ENCODE results near the gene RYR1. TPM values are rescaled to one million over a fixed set of nuclear protein-coding genes. Genes with fewer than 3 reads are reported as not detected.
"Not testable (repeated sequence)": the region's sequence is repeated elsewhere in the genome, so short reads cannot be mapped to it uniquely, and the experiment has no call there.

RYR1 gene
- total and polyA plus RNA-seq, 8 donors, result 1.5 to 5.8 (median 3.6) TPM

GRCh38 chr19:38466050-38466449, 32.6 kb downstream of the RYR1 start:
- DNase-seq (no peak), ATAC-seq (no peak)
- no peaks in the 10 kb centered on the region for H3K36me3 ChIP-seq
- H3K4me3 ChIP-seq, result no peak overlapping the region
- H3K9me3 ChIP-seq, result peaks cover 0 to 3% of the 10 kb centered on the region in 2 donors
- TF ChIP-seq CTCF (IDR thresholded peaks at IDR 0.05), result no peak
- intact Hi-C loops (cut with DNase I), result no loop called here
- H3K4me1 ChIP-seq, result no peaks in the 10 kb centered on the region
- H3K27ac ChIP-seq, result no peak overlapping the region
- peaks cover 0 to 45% of the 10 kb centered on the region in 2 donors for H3K27me3 ChIP-seq

GRCh38 chr19:38467541-38468525, 34.3 kb downstream of the RYR1 start:
- intact Hi-C loops (cut with DNase I), result no loop called here

GRCh38 chr19:38469151-38469550, 35.7 kb downstream of the RYR1 start:
- no peak for ATAC-seq
- Histone ChIP-seq H3K27me3 (peaks cover 0 to 49% of the 10 kb centered on the region in 2 donors), H3K36me3 (no peaks in the 10 kb centered on the region), H3K27ac (no peak overlapping the region), H3K4me1 (no peaks in the 10 kb centered on the region), H3K4me3 (no peak overlapping the region), H3K9me3 (peaks cover 0 to 3% of the 10 kb centered on the region in 2 donors)
- intact Hi-C loops (cut with DNase I), result no loop called here
- no peak for TF ChIP-seq CTCF (IDR thresholded peaks at IDR 0.05)
- DNase-seq, result no peak

More at GRCh38 chr19:38467541-38468525, 34.3 kb downstream of the RYR1 start:
- H3K27me3 ChIP-seq, result peaks cover 0 to 50% of the 10 kb centered on the region in 2 donors
- no peak overlapping the region for H3K27ac ChIP-seq
- H3K36me3 ChIP-seq, result no peaks in the 10 kb centered on the region
- TF ChIP-seq CTCF (IDR thresholded peaks at IDR 0.05), result no peak
- DNase-seq (no peak), ATAC-seq (no peak)
- H3K9me3 ChIP-seq, result peaks cover 0 to 3% of the 10 kb centered on the region in 2 donors
- no peaks in the 10 kb centered on the region for H3K4me1 ChIP-seq
- H3K4me3 ChIP-seq, result no peak overlapping the region

- H3K4me3 ChIP-seq, result no peak overlapping the region
- peaks cover 0 to 43% of the 10 kb centered on the region in 2 donors for H3K27me3 ChIP-seq
- ATAC-seq (no peak), DNase-seq (no peak)
- peaks cover 0 to 3% of the 10 kb centered on the region in 2 donors for H3K9me3 ChIP-seq
- no peak overlapping the region for H3K27ac ChIP-seq
- no peaks in the 10 kb centered on the region for H3K4me1 ChIP-seq
- H3K36me3 ChIP-seq, result no peaks in the 10 kb centered on the region
- intact Hi-C loops (cut with DNase I), result no loop called here
- no peak for TF ChIP-seq CTCF (IDR thresholded peaks at IDR 0.05)
Measured at GRCh38 chr19:38470788-38471480, 37.4 kb downstream of the RYR1 start.

GRCh38 chr19:38472725-38473124, 39.2 kb downstream of the RYR1 start:
- not testable (repeated sequence) for ATAC-seq

More at GRCh38 chr19:38472725-38473124, 39.2 kb downstream of the RYR1 start:
- H3K27ac ChIP-seq; H3K9me3 ChIP-seq; H3K4me3 ChIP-seq; intact Hi-C loops (cut with DNase I); H3K36me3 ChIP-seq; DNase-seq; H3K4me1 ChIP-seq: not testable (repeated sequence)
- H3K27me3 ChIP-seq, result peaks cover 0 to 51% of the 10 kb centered on the region in 2 donors

All from left lung (tissue), 10 donors.